Islet of Langerhans (tissue), 1 donor: ENCODE results near the gene CLIC3.
"Not testable (repeated sequence)": the region's sequence is repeated elsewhere in the genome, so short reads cannot be mapped to it uniquely, and the experiment has no call there.

Source experiments
- FAIRE-seq: peaks from one replicate; lab custom pipeline; 2011; peaks lifted over from hg19 to GRCh38; lab: Jason Lieb, UNC

Gene CLIC3

GRCh38 chr9:136996361-136997292 is at the start of gene CLIC3:
TSS of gene CLIC3 (minus strand) at chr9:136996568. CDS start at chr9:136996543, 25 bp downstream.
- FAIRE-seq: no peak

GRCh38 chr9:137045294-137046087 is 49.1 kb upstream of the CLIC3 start:
- FAIRE-seq: no peak

GRCh38 chr9:137044502-137045177 is 48.3 kb upstream of the CLIC3 start:
- no peak for FAIRE-seq

- FAIRE-seq: no peak
Measured at GRCh38 chr9:137044037-137044436, 47.7 kb upstream of the CLIC3 start.

- FAIRE-seq: no peak
Measured at GRCh38 chr9:137042751-137043727, 46.7 kb upstream of the CLIC3 start.

GRCh38 chr9:137041124-137041523 is 44.8 kb upstream of the CLIC3 start:
- no peak for FAIRE-seq

- FAIRE-seq: no peak
Measured at GRCh38 chr9:137040568-137040967, 44.2 kb upstream of the CLIC3 start.

GRCh38 chr9:137039611-137040366 is 43.4 kb upstream of the CLIC3 start:
- FAIRE-seq: no peak

- no peak for FAIRE-seq
Measured at GRCh38 chr9:137038916-137039315, 42.5 kb upstream of the CLIC3 start.

- FAIRE-seq: no peak
Measured at GRCh38 chr9:137037483-137037882, 41.1 kb upstream of the CLIC3 start.

GRCh38 chr9:137037035-137037434 is 40.7 kb upstream of the CLIC3 start:
- FAIRE-seq: no peak

- FAIRE-seq: no peak
Measured at GRCh38 chr9:137035937-137036336, 39.6 kb upstream of the CLIC3 start.

- FAIRE-seq: no peak
Measured at GRCh38 chr9:137035507-137035834, 39.1 kb upstream of the CLIC3 start.

GRCh38 chr9:137034709-137035506 is 38.5 kb upstream of the CLIC3 start:
- no peak for FAIRE-seq

GRCh38 chr9:137034039-137034708 is 37.8 kb upstream of the CLIC3 start:
- no peak for FAIRE-seq

- not testable (repeated sequence) for FAIRE-seq
Measured at GRCh38 chr9:137033481-137033880, 37.1 kb upstream of the CLIC3 start.

GRCh38 chr9:137032858-137033257 is 36.5 kb upstream of the CLIC3 start:
- no peak for FAIRE-seq

GRCh38 chr9:137031904-137032640 is 35.7 kb upstream of the CLIC3 start, which contains the start of gene FUT7:
TSS of gene FUT7 (minus strand) at chr9:137032088. CDS start at chr9:137031991, 97 bp downstream.
- FAIRE-seq: no peak
